C1 segment of cervical spinal cord (tissue), 14 donors: ENCODE results near the gene RPLP1.

Source experiments
- DNase-seq, 14 donors: peaks; one replicate each; lab custom pipeline; 2025; lab: John Stamatoyannopoulos, UW

Gene RPLP1

GRCh38 chr15:69496001-69496400, 43.4 kb downstream of the RPLP1 start:
- DNase-seq: no peak

- no peak for DNase-seq
Observed at GRCh38 chr15:69497076-69497475, 44.5 kb downstream of the RPLP1 start.

DNA sequence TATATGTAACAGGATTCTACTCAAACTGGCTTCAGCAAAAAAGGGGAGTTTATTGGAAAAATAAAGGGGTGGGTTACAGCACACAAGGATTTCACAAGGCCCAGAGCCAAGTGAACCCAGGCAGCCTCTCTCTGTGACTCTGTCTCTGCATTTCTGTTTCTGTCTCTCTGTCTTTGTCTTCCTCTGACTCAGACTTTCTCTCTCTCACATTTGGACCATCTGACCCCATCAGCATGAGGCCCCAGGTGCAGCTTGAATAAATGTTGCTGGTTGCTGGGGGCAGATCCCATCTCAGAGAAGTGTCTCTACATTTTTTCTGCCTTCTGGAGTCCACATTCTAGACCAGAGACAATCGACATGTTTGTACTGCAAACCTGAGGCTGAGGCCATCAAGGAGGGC, 45.0 kb downstream of the RPLP1 start:
- DNase-seq: no peak

- no peak for DNase-seq
Observed at GRCh38 chr15:69498282-69498681, 45.7 kb downstream of the RPLP1 start.

GRCh38 chr15:69498987-69499386, 46.4 kb downstream of the RPLP1 start:
- no peak for DNase-seq

GRCh38 chr15:69499521-69500211, 47.0 kb downstream of the RPLP1 start:
- peak in 5 of 14 donors; percentile 17 to 74 (median 39) for DNase-seq

DNA sequence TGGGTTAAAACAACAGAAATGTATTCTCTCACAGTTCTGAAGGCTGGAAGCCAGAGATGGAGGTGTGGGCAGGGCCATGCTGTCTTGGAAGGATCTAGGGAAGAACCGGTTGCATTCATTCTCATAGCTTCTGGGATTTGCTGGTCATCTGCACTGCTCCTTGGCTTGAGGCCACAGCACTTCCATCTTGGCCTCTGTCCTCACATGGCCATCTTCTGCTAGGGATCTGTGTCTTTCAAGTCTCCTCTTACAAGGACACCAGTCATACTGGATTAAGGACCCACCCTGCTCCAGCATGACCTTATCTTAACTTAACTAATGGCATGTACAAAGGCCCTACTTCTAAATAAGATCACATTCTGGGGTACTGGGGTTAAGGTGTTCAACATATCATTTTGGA, 47.7 kb downstream of the RPLP1 start:
- peak in 1 of 14 donors; percentile 58 for DNase-seq

DNA sequence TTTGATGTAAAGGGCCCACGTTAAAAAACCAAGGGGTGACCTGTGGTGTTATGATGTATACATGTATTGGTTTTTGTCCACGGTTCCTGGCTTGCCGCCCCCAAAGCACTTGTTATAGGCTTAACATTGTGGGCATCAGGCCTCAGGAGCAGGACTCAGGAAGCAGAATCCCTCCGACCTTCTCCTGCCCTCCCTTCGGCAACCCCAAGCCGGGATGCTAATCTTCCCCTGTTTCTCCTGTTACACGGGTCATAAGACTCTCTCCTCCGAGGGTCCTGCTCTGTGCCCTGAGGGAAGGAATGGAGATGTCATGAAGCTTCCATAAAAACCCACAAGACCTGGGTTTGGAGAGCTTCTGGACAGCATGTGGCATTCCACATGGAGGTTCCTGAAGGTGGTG, 48.8 kb downstream of the RPLP1 start:
- DNase-seq: no peak

- DNase-seq: no peak
Observed at GRCh38 chr15:69502470-69503045, 49.9 kb downstream of the RPLP1 start.

GRCh38 chr15:69504352-69505040, 51.9 kb downstream of the RPLP1 start:
- no peak for DNase-seq
